ENCODE measurements around the gene DUSP28. TPM values are rescaled to one million over a fixed set of nuclear protein-coding genes. Genes with fewer than 3 reads are reported as not detected.

Gene DUSP28
- total RNA-seq, 4 donors from 2014 or later: 3.4 to 10.8 (median 6.2) TPM

- Histone ChIP-seq H3K36me3 (peaks cover 0 to 9% (median 0%) of the 10 kb centered on the region in 4 donors), H3K9me3 (no peaks in the 10 kb centered on the region), H3K4me3 (no peak overlapping the region), H3K27ac (no peak overlapping the region), H3K27me3 (no peaks in the 10 kb centered on the region), H3K4me1 (no peaks in the 10 kb centered on the region)
- TF ChIP-seq EP300 (IDR thresholded peaks at IDR 0.05; ENCODE audit: low read depth) (no peak), CTCF (IDR thresholded peaks at IDR 0.05) (no peak), POLR2A (IDR thresholded peaks at IDR 0.05) (no peak), POLR2AphosphoS5 (IDR thresholded peaks at IDR 0.05) (no peak)
- no peak for DNase-seq
- in situ Hi-C loops (cut with MboI; ENCODE audit: low pct_ligation_motif_present in 1 of 4, low pct_unique_long_range_greater_than_20kb in 1 of 4, low sequenced_read_pairs in 3 of 4): no loop called here
- intact Hi-C loops (cut with DNase I; ENCODE audit: low total_unique reads): no loop called here
These were observed 20.3 kb upstream of the DUSP28 start for GRCh38 chr2:240539906-240540305.

GRCh38 chr2:240551288-240551687 lies 8.9 kb upstream of the DUSP28 start:
- DNase-seq: no peak
- TF ChIP-seq CTCF (IDR thresholded peaks at IDR 0.05) (no peak), POLR2AphosphoS5 (IDR thresholded peaks at IDR 0.05) (no peak), POLR2A (IDR thresholded peaks at IDR 0.05) (no peak)
- no peaks in the 10 kb centered on the region for H3K27me3 ChIP-seq
- intact Hi-C loops (cut with DNase I; ENCODE audit: low total_unique reads) (no loop called here), in situ Hi-C loops (cut with MboI; ENCODE audit: low pct_ligation_motif_present in 1 of 4, low pct_unique_long_range_greater_than_20kb in 1 of 4, low sequenced_read_pairs in 3 of 4) (no loop called here)
- no peak overlapping the region for H3K4me3 ChIP-seq
- no peak overlapping the region for H3K27ac ChIP-seq
- H3K4me1 ChIP-seq: no peaks in the 10 kb centered on the region
- H3K36me3 ChIP-seq: peaks cover 0 to 9% (median 3%) of the 10 kb centered on the region in 4 donors
- no peaks in the 10 kb centered on the region for H3K9me3 ChIP-seq
- 79 to 93% methylated on average over 4 of the region's 4 CpGs for WGBS, 2 donors (ENCODE audit: low coverage in 1 of 2)

- no peaks in the 10 kb centered on the region for H3K9me3 ChIP-seq
- no peak for TF ChIP-seq POLR2AphosphoS5 (IDR thresholded peaks at IDR 0.05)
- TF ChIP-seq EP300 (IDR thresholded peaks at IDR 0.05; ENCODE audit: low read depth): no peak
- TF ChIP-seq POLR2A (IDR thresholded peaks at IDR 0.05): no peak
- no peak for TF ChIP-seq CTCF (IDR thresholded peaks at IDR 0.05)
- H3K4me3 ChIP-seq: no peak overlapping the region
- H3K4me1 ChIP-seq: peaks cover 0 to 1% (median under 1%) of the 10 kb centered on the region in 4 donors
- H3K27ac ChIP-seq: no peak overlapping the region
- in situ Hi-C loops (cut with MboI; ENCODE audit: low pct_ligation_motif_present in 1 of 4, low pct_unique_long_range_greater_than_20kb in 1 of 4, low sequenced_read_pairs in 3 of 4) (no loop called here), intact Hi-C loops (cut with DNase I; ENCODE audit: low total_unique reads) (no loop called here)
- DNase-seq: no peak
- H3K36me3 ChIP-seq: peaks cover 0 to 9% (median 3%) of the 10 kb centered on the region in 4 donors
- WGBS, 2 donors (ENCODE audit: low coverage in 1 of 2): 47 to 65% methylated on average over 1 of the region's 1 CpG
- H3K27me3 ChIP-seq: no peaks in the 10 kb centered on the region
These were observed 8.3 kb upstream of the DUSP28 start for GRCh38 chr2:240551811-240552210.

- intact Hi-C loops (cut with DNase I; ENCODE audit: low total_unique reads): no loop called here
- Histone ChIP-seq H3K9me3 (no peaks in the 10 kb centered on the region), H3K4me3 (no peak overlapping the region), H3K27ac (no peak overlapping the region), H3K36me3 (peaks cover 0 to 9% (median 3%) of the 10 kb centered on the region in 4 donors), H3K27me3 (no peaks in the 10 kb centered on the region), H3K4me1 (peaks cover 13 to 23% (median 16%) of the 10 kb centered on the region in 4 donors)
- no peak for DNase-seq
- in situ Hi-C loops (cut with MboI; ENCODE audit: low pct_ligation_motif_present in 1 of 4, low pct_unique_long_range_greater_than_20kb in 1 of 4, low sequenced_read_pairs in 3 of 4): no loop called here
- WGBS, 2 donors (ENCODE audit: low coverage in 1 of 2): 95% methylated on average over 7 of the region's 7 CpGs; no CpG with 5 or more reads in 1 of the 2 donors
- TF ChIP-seq POLR2AphosphoS5 (IDR thresholded peaks at IDR 0.05) (no peak), POLR2A (IDR thresholded peaks at IDR 0.05) (no peak), CTCF (IDR thresholded peaks at IDR 0.05) (no peak), EP300 (IDR thresholded peaks at IDR 0.05; ENCODE audit: low read depth) (no peak)
These were observed 6.1 kb upstream of the DUSP28 start for GRCh38 chr2:240553956-240554480.

All from transverse colon (tissue), 4 donors.